Measurements from ENCODE around the gene KRT17. TPM values are rescaled to one million over a fixed set of nuclear protein-coding genes. Genes with fewer than 3 reads are reported as not detected.
A peak's percentile ranks its signal among the peaks of the same experiment; 100 is the strongest.

KRT17 gene
- total and polyA plus RNA-seq, 2 experiments from 2014 or later, result 59.5 to 118 TPM

DNA sequence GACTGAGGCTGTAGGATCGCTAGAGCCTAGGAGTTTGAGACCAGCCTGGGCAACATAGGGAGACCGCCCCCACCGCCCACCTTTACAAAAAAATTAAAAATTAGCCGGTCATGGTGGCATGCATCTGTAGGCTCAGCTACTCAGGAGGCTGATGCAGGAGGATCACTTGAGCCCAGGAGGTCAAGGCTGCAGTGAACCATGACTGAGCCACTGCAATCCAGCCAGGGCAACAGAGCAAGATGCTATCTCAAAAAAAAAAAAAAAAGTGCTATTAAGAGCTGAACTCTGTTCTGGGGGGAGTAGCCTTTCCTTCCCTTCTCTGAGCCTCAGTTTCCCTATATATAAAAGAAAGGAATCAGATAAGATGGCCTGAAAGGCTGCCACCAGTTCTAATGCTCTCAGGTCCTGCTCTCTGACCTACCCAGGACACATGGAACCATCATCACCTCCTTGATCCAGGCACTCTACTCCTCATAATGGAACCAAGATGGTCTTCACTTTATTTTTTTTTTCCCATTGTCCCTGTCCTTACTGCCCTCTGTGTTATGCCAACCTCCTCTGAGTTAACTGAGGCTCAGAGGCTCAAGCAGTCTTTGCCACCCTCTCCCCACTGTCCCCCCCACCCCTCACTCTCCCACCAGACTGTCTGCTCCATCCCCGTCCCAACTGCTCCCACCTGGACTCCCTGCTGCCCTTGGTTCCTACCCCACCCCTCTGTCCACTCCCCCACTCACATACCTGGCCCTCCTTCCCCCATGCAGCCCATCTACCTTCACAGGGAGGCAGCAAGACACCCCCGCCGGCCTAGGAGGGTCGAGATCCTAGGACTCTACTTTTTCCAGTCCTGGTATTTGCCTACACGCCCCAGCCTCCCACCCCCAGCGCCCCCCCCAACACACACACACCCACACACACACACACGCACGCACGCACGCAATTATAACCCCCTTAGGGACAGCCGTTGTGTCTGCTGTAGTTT is 40.5 kb upstream of the KRT17 start:
- Histone ChIP-seq H3K4me2 (peak overlapping the region; percentile 96), H3K4me1 (ENCODE audit: insufficient read depth) (peaks cover 19% of the 10 kb centered on the region), H3K9me3 (ENCODE audit: low read depth) (no peaks in the 10 kb centered on the region), H3K79me2 (no peaks in the 10 kb centered on the region), H3K36me3 (replicated peaks; ENCODE audit: insufficient read depth, low read depth) (no peaks in the 10 kb centered on the region), H3K27ac (peak overlapping the region; percentile 94), H2AFZ (peak overlapping the region; percentile 92), H3K4me3 (no peak overlapping the region), H4K20me1 (ENCODE audit: insufficient read depth, poor library complexity, severe bottlenecking) (no peaks in the 10 kb centered on the region), H3K27me3 (no peaks in the 10 kb centered on the region), H3K9me2 (replicated peaks; ENCODE audit: insufficient read depth) (no peaks in the 10 kb centered on the region)
- TF ChIP-seq, protein P1, sequence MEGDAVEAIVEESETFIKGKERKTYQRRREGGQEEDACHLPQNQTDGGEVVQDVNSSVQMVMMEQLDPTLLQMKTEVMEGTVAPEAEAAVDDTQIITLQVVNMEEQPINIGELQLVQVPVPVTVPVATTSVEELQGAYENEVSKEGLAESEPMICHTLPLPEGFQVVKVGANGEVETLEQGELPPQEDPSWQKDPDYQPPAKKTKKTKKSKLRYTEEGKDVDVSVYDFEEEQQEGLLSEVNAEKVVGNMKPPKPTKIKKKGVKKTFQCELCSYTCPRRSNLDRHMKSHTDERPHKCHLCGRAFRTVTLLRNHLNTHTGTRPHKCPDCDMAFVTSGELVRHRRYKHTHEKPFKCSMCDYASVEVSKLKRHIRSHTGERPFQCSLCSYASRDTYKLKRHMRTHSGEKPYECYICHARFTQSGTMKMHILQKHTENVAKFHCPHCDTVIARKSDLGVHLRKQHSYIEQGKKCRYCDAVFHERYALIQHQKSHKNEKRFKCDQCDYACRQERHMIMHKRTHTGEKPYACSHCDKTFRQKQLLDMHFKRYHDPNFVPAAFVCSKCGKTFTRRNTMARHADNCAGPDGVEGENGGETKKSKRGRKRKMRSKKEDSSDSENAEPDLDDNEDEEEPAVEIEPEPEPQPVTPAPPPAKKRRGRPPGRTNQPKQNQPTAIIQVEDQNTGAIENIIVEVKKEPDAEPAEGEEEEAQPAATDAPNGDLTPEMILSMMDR (IDR thresholded peaks at IDR 0.05; ENCODE audit: poor library complexity), result no peak
- TF ChIP-seq EZH2 (IDR thresholded peaks at IDR 0.05; ENCODE audit: borderline replicate concordance) (no peak), EZH2phosphoT487 (IDR thresholded peaks at IDR 0.05; ENCODE audit: low read depth, severe bottlenecking, unreplicated experiment) (no peak)
- WGBS (ENCODE audit: low lambda C conversion rate, missing lambda C conversion rate), result 76% methylated on average over 7 of the region's 15 CpGs
- no peak for DNase-seq (ENCODE audit: low spot score)

DNA sequence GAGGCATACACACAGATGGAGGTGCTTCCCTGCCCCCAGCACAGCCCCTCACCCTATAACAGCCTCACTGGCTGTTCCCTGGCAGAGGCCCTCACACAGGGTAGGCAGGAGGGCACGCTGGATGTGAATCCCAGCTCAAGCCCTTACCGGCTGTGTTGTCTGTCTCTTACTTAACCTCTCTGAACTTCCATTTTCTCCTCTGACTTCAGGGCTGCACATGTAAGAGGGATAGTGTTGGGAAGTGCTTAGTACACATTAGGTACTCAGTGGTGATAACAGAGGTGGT is 39.7 kb upstream of the KRT17 start:
- TF ChIP-seq EZH2phosphoT487 (IDR thresholded peaks at IDR 0.05; ENCODE audit: low read depth, severe bottlenecking, unreplicated experiment), result no peak
- TF ChIP-seq EZH2 (IDR thresholded peaks at IDR 0.05; ENCODE audit: borderline replicate concordance), result no peak
- TF ChIP-seq, protein P1 (IDR thresholded peaks at IDR 0.05; ENCODE audit: poor library complexity), result no peak
- WGBS (ENCODE audit: low lambda C conversion rate, missing lambda C conversion rate), result 72% methylated on average over 2 of the region's 2 CpGs

DNA sequence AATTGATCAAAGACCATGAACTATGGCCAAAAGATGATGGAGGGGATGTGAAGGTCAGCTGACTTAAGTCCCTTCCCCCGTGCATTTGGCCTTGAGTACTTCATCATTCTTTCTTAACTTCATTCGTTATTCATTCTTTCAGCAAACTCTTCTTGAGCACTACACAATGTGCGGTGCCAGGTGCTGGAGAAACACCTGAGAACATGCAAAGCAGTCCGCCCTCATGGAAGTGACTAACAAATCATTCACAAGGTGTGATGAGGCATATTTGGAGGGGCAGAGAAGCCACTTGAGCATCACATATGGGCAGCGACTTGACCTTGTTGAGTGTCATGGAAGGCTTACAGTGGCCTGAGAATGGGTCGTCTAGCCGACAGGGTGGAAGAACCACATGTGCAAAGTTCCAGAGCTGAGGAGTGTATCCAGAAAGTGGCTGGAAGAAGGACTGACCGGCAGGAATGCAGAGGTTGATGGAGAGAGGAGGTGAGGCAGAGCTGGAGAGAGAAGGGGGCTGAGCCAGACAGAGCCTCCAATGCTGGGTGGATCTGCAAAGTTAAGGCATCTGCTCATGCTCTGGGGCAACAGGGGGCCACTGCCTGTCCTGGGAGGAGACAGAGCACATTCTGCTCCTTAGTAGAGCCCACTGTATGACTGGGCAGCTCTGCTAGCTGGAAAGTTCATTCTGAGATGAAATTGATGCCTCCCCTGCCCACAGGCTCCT is 39.2 kb upstream of the KRT17 start:
- H4K20me1 ChIP-seq (ENCODE audit: insufficient read depth, poor library complexity, severe bottlenecking), result no peaks in the 10 kb centered on the region
- H3K4me3 ChIP-seq, result no peak overlapping the region
- TF ChIP-seq EZH2phosphoT487 (IDR thresholded peaks at IDR 0.05; ENCODE audit: low read depth, severe bottlenecking, unreplicated experiment) (no peak), EZH2 (IDR thresholded peaks at IDR 0.05; ENCODE audit: borderline replicate concordance) (no peak)
- TF ChIP-seq, protein P1 (IDR thresholded peaks at IDR 0.05; ENCODE audit: poor library complexity), result no peak
- no peak overlapping the region for H2AFZ ChIP-seq
- H3K4me2 ChIP-seq, result no peak overlapping the region
- H3K27me3 ChIP-seq, result no peaks in the 10 kb centered on the region
- no peaks in the 10 kb centered on the region for H3K9me2 ChIP-seq (replicated peaks; ENCODE audit: insufficient read depth)
- WGBS (ENCODE audit: low lambda C conversion rate, missing lambda C conversion rate), result 80% methylated on average over 8 of the region's 8 CpGs
- peaks cover 19% of the 10 kb centered on the region for H3K4me1 ChIP-seq (ENCODE audit: insufficient read depth)
- H3K36me3 ChIP-seq (replicated peaks; ENCODE audit: insufficient read depth, low read depth), result no peaks in the 10 kb centered on the region
- no peaks in the 10 kb centered on the region for H3K79me2 ChIP-seq
- no peak overlapping the region for H3K27ac ChIP-seq
- no peak for DNase-seq (ENCODE audit: low spot score)
- no peaks in the 10 kb centered on the region for H3K9me3 ChIP-seq (ENCODE audit: low read depth)

More for the DNA sequence above, 39.7 kb upstream of the KRT17 start:
- Histone ChIP-seq H3K9me3 (ENCODE audit: low read depth) (no peaks in the 10 kb centered on the region), H3K27ac (no peak overlapping the region), H3K4me2 (no peak overlapping the region), H3K27me3 (no peaks in the 10 kb centered on the region), H3K4me1 (ENCODE audit: insufficient read depth) (peaks cover 19% of the 10 kb centered on the region), H3K9me2 (replicated peaks; ENCODE audit: insufficient read depth) (no peaks in the 10 kb centered on the region), H4K20me1 (ENCODE audit: insufficient read depth, poor library complexity, severe bottlenecking) (no peaks in the 10 kb centered on the region), H3K4me3 (no peak overlapping the region), H2AFZ (no peak overlapping the region), H3K36me3 (replicated peaks; ENCODE audit: insufficient read depth, low read depth) (no peaks in the 10 kb centered on the region), H3K79me2 (no peaks in the 10 kb centered on the region)
- no peak for DNase-seq (ENCODE audit: low spot score)

Data from hepatocyte (in vitro differentiated cells).